AG09309 (cell line): ENCODE data around the gene NYNRIN.

Experiments used
- DNase-seq: peaks from one replicate; pipeline ENCODE4 v3.0.0-alpha.2; 2010; ENCODE audit warnings: low read depth
- H3K4me3 ChIP-seq: 2 replicates; pipeline ENCODE4 v1.5.1; 2011; ENCODE audit warnings: mild to moderate bottlenecking, low read depth, low read length, moderate library complexity; ENCODE audit not compliant: control insufficient read depth
- CTCF ChIP-seq: IDR thresholded peaks from 2 replicates; pipeline ENCODE4 v1.5.1; 2011; ENCODE audit warnings: mild to moderate bottlenecking, low read depth, low read length, inconsistent platforms; ENCODE audit not compliant: insufficient read depth, control insufficient read depth; ENCODE audit errors: missing control alignments

The NYNRIN gene

GRCh38 chr14:24394275-24394674 is 4.5 kb upstream of the NYNRIN start:
- no peak overlapping the region for H3K4me3 ChIP-seq
- no peak for DNase-seq
- no peak for TF ChIP-seq CTCF

GRCh38 chr14:24395609-24396582 is 2.9 kb upstream of the NYNRIN start:
- no peak for TF ChIP-seq CTCF
- DNase-seq: no peak
- no peak overlapping the region for H3K4me3 ChIP-seq

- no peak overlapping the region for H3K4me3 ChIP-seq
- TF ChIP-seq CTCF: no peak
- no peak for DNase-seq
These were observed 1.0 kb upstream of the NYNRIN start for GRCh38 chr14:24397639-24398292.

- DNase-seq: no peak
- H3K4me3 ChIP-seq: no peak overlapping the region
- no peak for TF ChIP-seq CTCF
These were observed 530 bp upstream of the NYNRIN start for GRCh38 chr14:24398293-24398652.

GRCh38 chr14:24399447-24399822 is 632 bp downstream of the NYNRIN start:
- peak overlapping the region; percentile 58 for H3K4me3 ChIP-seq
- no peak for TF ChIP-seq CTCF
- no peak for DNase-seq

GRCh38 chr14:24399999-24400718 is 1.4 kb downstream of the NYNRIN start:
- no peak overlapping the region for H3K4me3 ChIP-seq
- no peak for TF ChIP-seq CTCF
- DNase-seq: no peak
